HUDEP-2 (cell line): ENCODE measurements around the gene TENM4.

Source experiments
- DNase-seq, 76 experiments: peaks; one replicate each; lab custom pipeline; 2025; ENCODE audit not compliant: unreplicated experiment in 76 of 76; lab: John Stamatoyannopoulos, UW

TENM4 gene

GRCh38 chr11:78927511-78927910, 513.3 kb downstream of the TENM4 start:
- no peak for DNase-seq

DNA sequence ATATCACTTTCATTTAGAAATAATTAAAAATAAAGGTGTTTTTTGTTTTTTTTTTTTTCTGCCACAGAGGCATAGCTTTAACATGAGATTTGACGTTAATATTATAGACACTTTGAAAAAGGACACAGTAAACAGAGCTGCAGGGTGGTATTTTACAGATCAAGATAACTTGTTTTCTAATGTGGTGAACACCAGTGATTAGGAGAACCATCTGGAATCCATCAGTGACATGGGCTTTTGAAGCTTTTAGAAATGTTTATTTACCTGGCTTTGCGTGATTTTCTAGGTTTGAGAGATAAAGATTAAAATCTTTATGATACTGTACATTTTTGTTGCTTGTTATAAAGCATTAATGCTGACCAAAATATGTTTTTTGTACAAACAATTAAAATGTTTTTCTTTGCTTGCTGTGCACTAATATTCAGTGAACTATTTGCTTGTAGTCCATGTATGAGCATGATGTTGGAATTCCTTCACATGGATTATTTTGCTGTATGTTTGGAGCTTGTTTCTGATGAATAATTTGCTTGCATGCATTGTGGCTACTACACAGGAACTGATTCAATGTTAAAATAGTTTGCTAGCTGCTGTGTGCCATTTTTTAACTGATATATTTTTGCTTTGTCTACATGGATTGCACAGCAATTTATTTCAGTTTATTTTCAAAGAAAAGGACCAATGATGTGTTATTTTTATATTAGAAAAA, 514.0 kb downstream of the TENM4 start:
- DNase-seq, result no peak

DNA sequence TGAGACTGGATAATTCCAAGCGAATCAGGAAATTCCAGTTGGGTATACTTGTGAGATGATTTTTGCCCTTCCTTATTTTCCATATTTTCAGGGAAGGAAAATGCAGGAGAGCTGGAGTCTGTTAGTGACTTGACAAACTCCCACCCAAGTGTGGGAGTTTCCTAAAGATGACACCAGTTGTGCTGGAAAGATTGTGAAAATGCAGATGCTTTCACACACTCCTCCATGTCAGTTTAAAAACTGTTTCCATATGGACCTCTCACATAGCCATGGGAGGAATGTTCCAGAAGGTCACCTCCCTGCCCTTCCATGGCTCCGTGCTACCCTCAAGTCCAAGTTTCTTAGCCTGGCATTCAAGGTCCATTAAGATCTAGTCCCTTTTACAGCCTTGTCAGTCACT, 515.4 kb downstream of the TENM4 start:
- DNase-seq, result no peak

DNA sequence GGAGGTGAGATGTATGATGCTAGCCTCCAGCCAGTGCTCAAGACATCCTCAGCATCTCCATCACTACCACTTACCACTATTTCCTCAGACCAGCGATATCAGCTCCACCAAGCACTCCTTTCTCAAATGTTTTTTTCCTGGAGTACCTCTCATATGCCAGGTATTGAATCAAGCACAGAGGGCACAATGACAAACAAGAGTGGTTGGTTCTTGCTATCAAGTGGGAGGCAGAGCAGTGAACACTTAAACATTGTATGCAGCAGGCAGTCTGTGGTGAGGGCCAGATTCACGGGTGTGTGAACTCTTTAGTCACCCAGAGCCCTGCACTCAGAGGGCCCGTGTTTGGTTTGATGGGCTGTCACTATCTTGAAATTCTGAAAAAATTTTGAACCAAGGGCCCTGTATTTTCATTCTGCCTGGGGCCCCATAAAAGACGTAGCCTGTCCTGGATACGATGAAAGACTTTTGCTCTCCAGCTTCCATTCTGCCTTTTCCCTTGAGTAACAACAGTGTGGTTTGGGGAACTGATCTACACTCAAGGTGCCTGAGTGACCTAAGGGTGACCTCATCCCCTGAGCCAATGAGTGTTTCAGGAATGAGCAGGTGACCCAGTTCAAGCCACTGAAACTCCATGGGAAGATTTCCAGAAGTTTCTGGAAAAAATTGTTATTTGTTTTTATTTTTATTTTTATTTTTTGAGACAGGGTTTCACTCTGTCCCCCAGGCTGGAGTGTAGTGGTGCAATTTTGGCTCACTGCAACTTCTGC, 517.8 kb downstream of the TENM4 start:
- no peak for DNase-seq

DNA sequence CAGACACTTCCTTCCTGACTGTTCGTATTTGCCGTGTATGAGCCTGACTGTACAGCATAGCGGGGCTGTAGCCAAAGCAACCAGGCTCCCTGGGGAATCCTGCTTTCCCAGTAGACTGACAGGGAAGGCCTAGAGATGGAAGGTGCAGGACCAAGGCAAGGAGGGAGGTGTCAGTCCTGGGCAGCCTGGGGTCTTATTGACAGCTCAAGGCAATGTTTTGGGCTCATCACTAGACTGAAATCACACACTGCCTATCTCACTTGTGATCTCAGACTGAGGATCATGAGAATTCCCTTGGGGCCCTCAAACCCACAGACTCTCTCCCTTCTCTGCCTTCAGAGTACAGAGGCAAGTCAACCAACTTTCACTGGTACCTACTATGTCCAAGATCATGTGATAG, 519.3 kb downstream of the TENM4 start:
- DNase-seq, result no peak

GRCh38 chr11:78920329-78920728, 520.5 kb downstream of the TENM4 start:
- DNase-seq, result no peak

GRCh38 chr11:78916759-78917158, 524.1 kb downstream of the TENM4 start:
- DNase-seq, result no peak

- DNase-seq, result no peak
Observed at GRCh38 chr11:78914503-78914902, 526.3 kb downstream of the TENM4 start.

GRCh38 chr11:78912778-78913177, 528.1 kb downstream of the TENM4 start:
- DNase-seq, result no peak

GRCh38 chr11:78910322-78910721, 530.5 kb downstream of the TENM4 start:
- no peak for DNase-seq

- DNase-seq, result no peak
Observed at GRCh38 chr11:78909386-78909785, 531.4 kb downstream of the TENM4 start.

- DNase-seq, result no peak
Observed at GRCh38 chr11:78907636-78908035, 533.2 kb downstream of the TENM4 start.

- DNase-seq, result no peak
Observed at GRCh38 chr11:78906566-78906965, 534.3 kb downstream of the TENM4 start.

DNA sequence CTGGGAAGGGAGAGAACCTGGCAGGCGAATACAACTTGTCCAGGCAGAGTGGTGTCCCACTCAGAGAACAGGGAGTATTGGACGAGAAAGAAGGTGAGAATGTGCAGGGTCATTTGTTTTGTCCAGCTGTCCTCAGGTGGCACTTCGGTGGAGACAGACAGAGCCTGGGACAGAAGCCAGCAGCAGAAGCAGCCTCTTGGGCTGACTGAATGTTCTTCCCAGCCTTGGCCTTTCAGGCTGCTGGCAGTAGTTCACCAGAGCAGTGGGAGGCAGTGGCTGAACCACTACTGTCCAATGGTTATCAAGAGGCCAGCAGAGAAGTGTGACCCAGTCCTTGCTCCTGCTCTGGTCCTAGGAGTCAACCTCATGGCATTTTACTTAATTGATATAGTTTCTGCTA, 535.1 kb downstream of the TENM4 start:
- DNase-seq, result no peak

DNA sequence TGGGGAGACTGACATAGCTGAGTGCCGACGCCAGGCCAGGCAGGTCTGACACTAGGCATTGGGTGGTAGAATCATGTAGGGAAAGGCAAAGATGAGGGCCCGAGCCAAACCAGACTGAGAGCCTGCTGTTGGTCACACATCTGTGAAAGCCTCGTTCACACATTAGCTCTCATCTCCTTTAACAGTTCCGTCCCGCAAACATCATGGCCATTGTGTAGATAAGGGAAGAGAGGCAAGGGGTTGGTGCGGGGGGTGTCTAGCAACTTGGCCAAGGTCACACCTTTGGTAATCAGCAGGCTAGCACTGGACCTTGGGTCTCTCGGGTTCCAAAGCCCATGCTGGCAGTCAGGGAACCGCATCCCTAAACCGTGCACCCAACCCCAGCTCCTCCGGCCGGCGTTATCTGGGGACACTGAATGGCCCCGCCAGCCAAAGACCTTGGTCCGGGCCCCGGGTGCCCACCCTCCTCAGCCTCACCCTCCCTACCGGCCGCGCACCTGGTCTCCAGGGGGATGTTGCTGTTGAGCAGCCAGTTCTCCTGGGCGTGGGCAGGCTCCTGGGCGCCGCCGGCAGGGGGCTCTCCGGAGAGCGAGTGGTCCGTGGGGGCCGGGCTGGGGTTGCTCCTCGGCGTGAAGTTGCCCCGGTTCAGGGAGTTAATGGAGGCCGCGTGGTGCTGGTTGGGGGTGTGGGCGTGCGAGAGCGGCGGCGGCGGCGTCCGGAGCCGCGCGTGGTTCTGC, 537.9 kb downstream of the TENM4 start:
- DNase-seq, result no peak

- DNase-seq, result no peak
Observed at GRCh38 chr11:78901831-78902230, 539.0 kb downstream of the TENM4 start.

- no peak for DNase-seq
Observed at GRCh38 chr11:78898266-78898775, 542.5 kb downstream of the TENM4 start.

DNA sequence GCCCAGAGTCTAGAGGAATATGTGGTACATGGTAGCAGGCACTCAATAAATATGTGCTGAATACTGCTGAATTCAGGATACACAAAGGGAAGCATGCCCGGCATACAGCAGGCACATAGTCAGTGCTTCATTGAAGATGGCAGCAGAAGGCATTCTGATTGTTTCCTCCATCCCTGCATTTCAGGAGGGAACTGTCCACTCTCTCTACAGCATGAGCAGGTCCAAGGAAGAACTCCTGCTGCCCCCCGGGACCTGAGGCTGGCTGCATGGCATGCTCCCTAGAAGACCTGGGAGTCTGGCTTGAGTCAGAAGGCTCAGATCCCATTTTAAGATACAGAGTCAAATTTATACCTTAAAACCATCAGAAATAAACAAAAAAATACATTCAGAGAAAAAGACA, 546.8 kb downstream of the TENM4 start:
- DNase-seq, result no peak

DNA sequence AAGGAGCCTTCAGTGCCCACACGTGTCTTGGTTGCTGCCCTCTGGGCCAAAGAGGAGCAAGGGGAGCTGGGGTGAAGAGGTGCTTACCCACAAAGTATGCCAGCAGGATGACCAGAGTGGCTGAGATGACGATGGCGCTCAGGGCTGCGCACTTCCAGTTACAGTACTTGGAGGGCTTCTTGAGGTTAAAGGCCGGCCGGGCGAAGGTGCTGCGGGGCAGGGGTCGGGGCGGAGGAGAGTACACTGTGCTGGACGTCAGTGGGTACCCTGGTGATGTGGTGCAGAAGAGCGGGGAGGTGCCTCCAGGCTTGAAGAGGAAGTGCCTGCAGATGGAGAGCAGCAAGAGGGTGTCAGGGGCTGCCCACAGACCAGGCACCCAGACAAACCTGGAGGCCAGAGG, 551.1 kb downstream of the TENM4 start:
- no peak for DNase-seq

- no peak for DNase-seq
Observed at GRCh38 chr11:78886616-78887015, 554.2 kb downstream of the TENM4 start.

GRCh38 chr11:78884761-78885160, 556.1 kb downstream of the TENM4 start:
- DNase-seq, result no peak
